Measurements from ENCODE around the gene ME1. TPM values are rescaled to one million over a fixed set of nuclear protein-coding genes. Genes with fewer than 3 reads are reported as not detected.

ME1 gene
- total and polyA plus RNA-seq, 2 of the 13 experiments (the other 11 are each of a cell fraction or from before 2014, with no cell fraction given), result not detected

- Histone ChIP-seq H3K4me2 (ENCODE audit: low read depth, low read length) (no peak overlapping the region), H3K79me2 (ENCODE audit: insufficient read depth, low read length) (no peaks in the 10 kb centered on the region), H3K27me3 (ENCODE audit: control insufficient read depth in 1 of 2, insufficient read depth in 2 of 2, low read length in 2 of 2) (no peaks in the 10 kb centered on the region; a peak in 1 of 5 replicates), H2AFZ (ENCODE audit: low read length) (no peak overlapping the region), H3K4me3 (replicated peaks in 1 of 3; ENCODE audit: insufficient read depth in 1 of 3, low read depth in 2 of 3, low read length in 3 of 3) (no peak overlapping the region), H3K36me3 (replicated peaks in 1 of 2; ENCODE audit: control insufficient read depth in 1 of 2, insufficient read depth in 2 of 2, low read length in 2 of 2) (no peaks in the 10 kb centered on the region), H3K4me1 (ENCODE audit: insufficient read depth, low read length) (no peaks in the 10 kb centered on the region), H3K27ac (ENCODE audit: extremely low read length, insufficient read depth, low read length) (no peak overlapping the region), H3K9ac (ENCODE audit: insufficient read depth, low read depth, low read length) (no peak overlapping the region), H3K9me3 (ENCODE audit: low read length) (no peaks in the 10 kb centered on the region), H4K20me1 (ENCODE audit: insufficient read depth, low read length) (no peaks in the 10 kb centered on the region)
- no TSS peak for BruUV-seq (replicated peaks)
- ATAC-seq (peak; percentile 99), DNase-seq (ENCODE audit: low spot score) (peak; percentile 66), FAIRE-seq (peak; percentile 89)
- CTCF ChIA-PET (ENCODE audit: low intra/inter-chr PET ratio, low total read pairs), result interaction anchor here (1.9 kb wide), 1 partner anchor 148 kb away, joined by 19 read pairs; the partner anchor contains the start of gene DOP1A
- POLR2A ChIA-PET, result interaction anchor here (0.5 to 1.1 kb wide), 3 partner anchors 24 to 150 kb away, joined by 3 to 6 read pairs (median 4); partner anchors contain the start of genes DOP1A and UBE3D
- intact Hi-C loops (cut with micrococcal nuclease; ENCODE audit: unreplicated experiment) (loop anchor here (1.0 to 10.0 kb wide), 5 partner anchors 22 to 961 kb away; partner anchors contain the start of genes DOP1A, PGM3 and RWDD2A), in situ Hi-C loops (cut with HindIII; ENCODE audit: extremely low pct_ligation_motif_present, low pct_unique_long_range_greater_than_20kb) (loop anchor here (5.0 kb wide), 1 partner anchor 148 kb away; the partner anchor contains the start of genes DOP1A and UBE3D)
- WGBS (ENCODE audit: low lambda C conversion rate), result 4% methylated on average over 7 of the region's 7 CpGs
- peak; percentile 24; the same call in 1 of the 2 replicates for TF ChIP-seq ARID5B (CRISPR knock-in tag; IDR thresholded peaks at IDR 0.05)
- TF ChIP-seq ERF (CRISPR knock-in tag; IDR thresholded peaks at IDR 0.05), result 0 out of 2 replicates have a peak, but pooled peaks have one; percentile 25
- peak; percentile 51; the same call in 1 of the 2 replicates for TF ChIP-seq IRF2 (CRISPR knock-in tag; IDR thresholded peaks at IDR 0.05)
- TF ChIP-seq LCORL (IDR thresholded peaks at IDR 0.05), result no peak
- TF ChIP-seq LCORL (CRISPR knock-in tag; IDR thresholded peaks at IDR 0.05), result peak; percentile 55; the same call in 1 of the 2 replicates
- TF ChIP-seq ARID3A (IDR thresholded peaks at IDR 0.05; ENCODE audit: low read depth, low read length), result 0 out of 2 replicates have a peak, but pooled peaks have one; percentile 12
- 0 out of 4 replicates have a peak, but pooled peaks of 1 of the 2 experiments have one; percentile 24 for TF ChIP-seq HMGXB4 (CRISPR knock-in tag; IDR thresholded peaks at IDR 0.05; ENCODE audit: borderline replicate concordance in 1 of 2, low read depth in 1 of 2)
- TF ChIP-seq TEAD3 (CRISPR knock-in tag; optimal IDR thresholded peaks at IDR 0.05; ENCODE audit: borderline replicate concordance), result peak; percentile 88
- TF ChIP-seq CBX1 (IDR thresholded peaks at IDR 0.05; ENCODE audit: low read depth), result no peak
- TF ChIP-seq RXRB (CRISPR knock-in tag; IDR thresholded peaks at IDR 0.05; ENCODE audit: borderline replicate concordance), result peak; percentile 34; the same call in 1 of the 2 replicates
- TF ChIP-seq SAP130 (CRISPR knock-in tag; IDR thresholded peaks at IDR 0.05; ENCODE audit: low read depth), result peak; percentile 42
- TF ChIP-seq PATZ1 (CRISPR knock-in tag; IDR thresholded peaks at IDR 0.05), result 0 out of 2 replicates have a peak, but pooled peaks have one; percentile 19
Observed at GRCh38 chr6:83215131-83216047, 215.5 kb downstream of the ME1 start.
